Measurements from ENCODE around the gene MSLN. TPM values are rescaled to one million over a fixed set of nuclear protein-coding genes. Genes with fewer than 3 reads are reported as not detected.
A peak's percentile ranks its signal among the peaks of the same experiment; 100 is the strongest.

The MSLN gene
- total and polyA plus RNA-seq, 2 of the 8 experiments (the other 6 are each of a cell fraction or from before 2014, with no cell fraction given), result 0.28 to 0.50 TPM

- Histone ChIP-seq H2BK5ac (ENCODE audit: low read depth, low read length) (no peak overlapping the region), H3K79me1 (ENCODE audit: low read depth, low read length) (no peaks in the 10 kb centered on the region), H3K27me3 (replicated peaks in 1 of 4; ENCODE audit: control insufficient read depth in 3 of 4, extremely low read depth in 1 of 4, insufficient read depth in 3 of 4, low read length in 3 of 4) (peaks cover 0 to 16% (median 5%) of the 10 kb centered on the region in 4 experiments; a peak in 4 of 7 replicates), H3K4ac (replicated peaks; ENCODE audit: insufficient read length, low read depth, low read length) (no peak overlapping the region), H2BK120ac (replicated peaks; ENCODE audit: low read depth, low read length) (no peak overlapping the region), H3K23me2 (ENCODE audit: low read depth, low read length) (peaks cover 19% of the 10 kb centered on the region; the same call in 1 of the 2 replicates), H3K18ac (ENCODE audit: extremely low read depth, low read length) (no peak overlapping the region), H3K79me2 (ENCODE audit: control insufficient read depth in 1 of 2, insufficient read depth in 2 of 2, low read length in 2 of 2) (no peaks in the 10 kb centered on the region), H3K23ac (ENCODE audit: insufficient read length) (no peak overlapping the region), H3K4me1 (replicated peaks in 1 of 4; ENCODE audit: control insufficient read depth in 3 of 4, insufficient read depth in 4 of 4, low read length in 3 of 4) (peaks cover 0 to 14% (median 8%) of the 10 kb centered on the region in 4 experiments; a peak in 5 of 7 replicates), H3K36me3 (ENCODE audit: control insufficient read depth in 2 of 4, insufficient read depth in 4 of 4, low read length in 3 of 4) (peaks cover 0 to 3% (median under 1%) of the 10 kb centered on the region in 4 experiments; a peak in 1 of 8 replicates), H3K9ac (replicated peaks in 1 of 4; ENCODE audit: extremely low read depth in 1 of 4, low read depth in 3 of 4, low read length in 3 of 4) (no peak overlapping the region), H4K5ac (ENCODE audit: insufficient read length, low read depth, low read length) (no peak overlapping the region), H4K8ac (ENCODE audit: extremely low read depth, insufficient read depth, low read length) (peak overlapping the region; percentile 15; the same call in 1 of the 2 replicates), H2BK12ac (ENCODE audit: low read depth, low read length) (no peak overlapping the region), H3K27ac (ENCODE audit: low read depth, low read length) (no peak overlapping the region), H2AFZ (ENCODE audit: low read length) (no peak overlapping the region), H3K4me2 (ENCODE audit: insufficient read depth in 1 of 2, low read depth in 2 of 2, low read length in 2 of 2) (no peak overlapping the region; a peak in 1 of 4 replicates), H3K4me3 (ENCODE audit: extremely low read depth in 1 of 4, insufficient read depth in 2 of 4, low read depth in 3 of 4, low read length in 4 of 4) (no peak overlapping the region), H4K20me1 (replicated peaks in 1 of 2; ENCODE audit: control insufficient read depth in 1 of 2, insufficient read depth in 2 of 2, low read length in 2 of 2) (peaks cover 2 to 11% of the 10 kb centered on the region in 2 experiments), H3K14ac (ENCODE audit: insufficient read length) (no peak overlapping the region), H4K91ac (replicated peaks; ENCODE audit: insufficient read length, low read length) (no peak overlapping the region), H2BK15ac (ENCODE audit: low read length) (no peak overlapping the region), H3K9me3 (ENCODE audit: insufficient read depth in 2 of 2, low read depth in 1 of 2, low read length in 1 of 2) (no peaks in the 10 kb centered on the region), H3K56ac (replicated peaks; ENCODE audit: insufficient read length, low read depth, low read length) (no peak overlapping the region), H2AK5ac (ENCODE audit: low read depth, low read length) (no peak overlapping the region), H2BK20ac (ENCODE audit: low read length) (no peak overlapping the region)
- DNase-seq (ENCODE audit: low read depth in 1 of 2, low spot score in 2 of 2), result no peak
- POLR2A ChIA-PET (ENCODE audit: partially characterized antibody), result interaction anchor here (1.3 to 23.0 kb wide), 9 partner anchors 10 to 74 kb away, joined by 3 to 353 read pairs (median 4); partner anchors contain the start of genes ANTKMT, CCDC78, CIAO3 and GNG13
- CTCF ChIA-PET (ENCODE audit: partially characterized antibody), result interaction anchor here (0.5 to 35.8 kb wide), 9 partner anchors 6 to 682 kb away, joined by 3 to 977 read pairs (median 3); partner anchors contain the start of genes ANTKMT, CCDC78, CHTF18 and CIAO3
- 92% methylated on average over 37 of the region's 37 CpGs; no CpG with 5 or more reads in 1 of the 2 experiments for WGBS, 2 experiments (ENCODE audit: extremely low coverage in 1 of 2, insufficient coverage in 1 of 2, insufficient read length in 1 of 2, insufficient replicate concordance in 2 of 2, low coverage in 1 of 2, low lambda C conversion rate in 2 of 2, missing lambda C conversion rate in 1 of 2)
- FAIRE-seq, result no peak
- no peak; the same call in 1 of the 2 replicates for TF ChIP-seq POLR2AphosphoS5 (IDR thresholded peaks at IDR 0.05; ENCODE audit: low read depth, low read length)
- no peak for TF ChIP-seq TBP (IDR thresholded peaks at IDR 0.05; ENCODE audit: low read depth, low read length)
- no peak for TF ChIP-seq E2F6 (IDR thresholded peaks at IDR 0.05)
- TF ChIP-seq NANOG (IDR thresholded peaks at IDR 0.05; ENCODE audit: insufficient read depth, low read depth, low read length, poor library complexity, severe bottlenecking), result no peak
- TF ChIP-seq ATF2 (IDR thresholded peaks at IDR 0.05; ENCODE audit: low read length), result no peak
- TF ChIP-seq SAP30 (IDR thresholded peaks at IDR 0.05; ENCODE audit: insufficient read depth, insufficient replicate concordance, low read length), result no peak
Observed at GRCh38 chr16:729768-730665, 30.5 kb upstream of the MSLN start.
